Myocyte (in vitro differentiated cells): ENCODE data around the gene EXOC3L4. TPM values are rescaled to one million over a fixed set of nuclear protein-coding genes. Genes with fewer than 3 reads are reported as not detected.
A peak's percentile ranks its signal among the peaks of the same experiment; 100 is the strongest.
"Not testable (repeated sequence)": the region's sequence is repeated elsewhere in the genome, so short reads cannot be mapped to it uniquely, and the experiment has no call there.

Source experiments
- DNase-seq: peaks from one replicate; pipeline ENCODE4 v3.0.0-alpha.2; 2012; ENCODE audit warnings: low read depth
- total RNA-seq: library from RNA; depleted of rRNA; stranded (reverse); fragments of >200 nt; gene quantifications from 2 replicates; pipeline ENCODE4 v1.2.3, GENCODE V29; 2014

EXOC3L4 gene
- total RNA-seq, 1 donor from 2014 or later, result 58.9 TPM

DNA sequence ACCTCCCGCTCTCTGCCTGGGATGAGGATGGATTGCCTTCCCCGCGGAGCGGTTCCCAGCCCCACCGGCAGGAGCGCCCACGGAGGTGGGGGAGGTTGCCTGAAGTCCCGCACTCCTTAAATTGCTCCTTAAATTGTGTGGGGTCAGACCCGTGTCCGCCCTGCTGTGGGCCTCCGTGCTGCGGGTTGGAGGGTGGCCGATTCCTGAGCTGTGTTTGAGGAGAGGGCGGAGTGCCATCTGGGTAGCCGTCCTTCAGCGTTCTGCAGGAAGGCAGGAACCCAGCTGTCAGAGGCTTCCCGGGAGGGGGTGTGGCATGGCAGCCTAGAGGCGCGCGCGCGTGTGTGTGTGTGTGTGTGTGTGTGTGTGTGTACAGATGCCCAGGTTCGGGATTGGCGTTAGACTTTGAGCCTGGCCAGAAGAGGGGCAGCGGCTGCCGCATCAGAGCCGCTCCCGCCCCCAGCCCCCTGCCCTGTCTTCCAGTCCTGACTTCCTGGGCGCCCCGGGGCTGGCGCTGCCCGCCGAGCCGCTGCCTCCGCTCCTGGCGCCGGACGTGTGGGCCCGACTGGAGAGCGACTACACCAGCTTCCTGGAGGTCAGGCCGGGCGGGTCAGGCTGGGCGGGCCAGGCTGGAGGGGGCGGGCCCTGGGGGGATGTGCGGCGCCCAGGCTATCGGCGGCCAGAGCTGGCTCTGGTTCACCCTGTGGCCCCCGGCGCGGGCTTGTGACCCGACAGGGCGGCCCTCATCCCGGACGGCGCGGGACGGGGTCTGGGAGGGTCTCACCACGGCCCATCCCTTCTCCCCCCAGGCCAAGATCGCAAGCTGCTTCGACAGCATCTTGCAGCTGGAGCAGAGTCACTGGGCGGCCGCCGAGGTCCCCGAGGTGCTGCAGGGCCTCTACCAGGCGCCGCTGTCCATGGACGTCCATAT is 9.2 kb downstream of the EXOC3L4 start:
- peak; percentile 93 for DNase-seq

DNA sequence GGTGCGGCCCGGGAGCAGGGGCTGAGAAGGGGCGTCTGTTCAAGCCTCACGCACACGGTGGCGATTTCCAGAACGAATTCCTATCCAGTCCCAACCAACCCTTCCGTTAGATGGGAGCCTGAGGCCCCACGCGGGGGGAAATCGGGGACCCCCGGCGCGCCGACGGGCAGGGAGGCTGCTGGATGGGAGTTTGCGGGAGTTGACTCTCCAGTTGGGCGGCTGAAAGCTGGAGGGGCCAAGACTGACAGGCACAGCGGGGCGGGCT is 9.8 kb downstream of the EXOC3L4 start:
- no peak for DNase-seq

DNA sequence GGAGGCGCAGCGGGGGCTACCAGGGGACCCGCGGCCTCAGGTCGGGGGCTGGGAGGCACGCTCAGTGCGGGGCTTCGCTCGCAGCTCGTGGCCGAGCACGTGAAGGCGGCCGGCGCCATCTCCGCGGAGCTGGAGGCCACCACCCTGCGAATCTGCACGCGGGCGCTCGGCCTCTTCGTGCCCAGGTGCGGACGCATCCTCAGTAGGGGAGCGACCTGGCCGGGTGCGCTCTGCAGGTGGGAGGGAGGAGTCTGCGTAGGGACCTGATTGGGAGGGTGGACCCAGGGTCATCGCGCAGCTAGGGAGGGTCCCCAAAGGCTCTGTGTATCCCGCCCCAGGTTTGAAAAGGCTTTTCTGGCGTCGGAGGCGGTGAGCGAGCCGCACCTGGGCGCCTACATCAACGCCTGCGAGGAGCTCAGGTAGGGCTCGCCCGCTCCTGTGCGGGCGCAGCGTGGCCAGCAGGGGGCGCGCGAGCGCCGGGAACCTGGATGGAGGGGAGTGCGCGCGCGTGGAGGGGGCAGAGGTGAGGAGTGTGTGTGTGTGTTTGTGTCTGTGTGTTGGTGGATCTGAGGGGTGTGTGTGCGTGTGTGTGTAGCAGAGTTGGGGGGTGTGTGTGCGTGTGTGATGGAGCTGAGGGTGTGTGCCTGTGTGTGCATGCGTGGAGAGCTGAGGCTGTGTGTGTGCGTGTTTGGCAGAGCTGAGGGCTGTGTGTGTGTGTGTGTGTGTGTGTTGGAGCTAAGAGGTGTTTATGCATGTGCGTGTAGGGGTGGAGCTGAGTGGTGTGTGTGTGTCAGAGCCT is 10.3 kb downstream of the EXOC3L4 start:
- peak; percentile 69 for DNase-seq

GRCh38 chr14:103105580-103106150 is 11.1 kb downstream of the EXOC3L4 start:
- peak; percentile 97 for DNase-seq

- DNase-seq, result no peak
Observed at GRCh38 chr14:103107455-103107854, 12.9 kb downstream of the EXOC3L4 start.

- DNase-seq, result no peak
Observed at GRCh38 chr14:103107941-103108748, 13.6 kb downstream of the EXOC3L4 start.

- DNase-seq, result peak; percentile 90
Observed at GRCh38 chr14:103108749-103109207, 14.3 kb downstream of the EXOC3L4 start.

GRCh38 chr14:103109535-103110441 is 15.3 kb downstream of the EXOC3L4 start:
- DNase-seq, result peak; percentile 99

DNA sequence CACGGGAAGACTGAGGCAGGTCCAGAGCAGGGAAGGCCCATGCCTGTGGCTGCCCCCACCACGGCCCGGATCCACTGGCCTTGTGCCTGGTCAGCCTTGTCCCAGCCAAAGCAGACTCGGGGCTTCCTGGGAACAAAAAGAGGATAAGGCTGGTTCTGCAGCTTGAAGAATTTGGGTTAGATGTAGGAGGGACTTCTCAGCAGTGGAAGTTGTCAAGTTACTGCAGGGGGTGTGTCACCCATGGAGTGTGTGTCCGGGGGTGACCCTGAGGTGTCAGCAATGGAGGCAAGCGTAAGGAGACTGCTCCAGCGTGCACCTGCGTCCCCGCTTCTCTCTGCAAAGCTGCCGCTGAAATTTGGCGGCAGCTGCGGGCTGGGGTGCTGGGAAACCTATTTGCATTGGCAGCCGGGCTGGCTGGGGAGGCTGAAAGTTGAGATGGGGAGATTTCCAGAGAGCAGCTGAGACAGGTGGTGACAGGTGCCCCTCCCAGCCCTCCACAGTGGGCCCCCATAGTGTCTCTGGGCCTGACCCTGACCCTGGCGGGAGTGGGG is 16.2 kb downstream of the EXOC3L4 start:
- DNase-seq, result peak; percentile 94

DNA sequence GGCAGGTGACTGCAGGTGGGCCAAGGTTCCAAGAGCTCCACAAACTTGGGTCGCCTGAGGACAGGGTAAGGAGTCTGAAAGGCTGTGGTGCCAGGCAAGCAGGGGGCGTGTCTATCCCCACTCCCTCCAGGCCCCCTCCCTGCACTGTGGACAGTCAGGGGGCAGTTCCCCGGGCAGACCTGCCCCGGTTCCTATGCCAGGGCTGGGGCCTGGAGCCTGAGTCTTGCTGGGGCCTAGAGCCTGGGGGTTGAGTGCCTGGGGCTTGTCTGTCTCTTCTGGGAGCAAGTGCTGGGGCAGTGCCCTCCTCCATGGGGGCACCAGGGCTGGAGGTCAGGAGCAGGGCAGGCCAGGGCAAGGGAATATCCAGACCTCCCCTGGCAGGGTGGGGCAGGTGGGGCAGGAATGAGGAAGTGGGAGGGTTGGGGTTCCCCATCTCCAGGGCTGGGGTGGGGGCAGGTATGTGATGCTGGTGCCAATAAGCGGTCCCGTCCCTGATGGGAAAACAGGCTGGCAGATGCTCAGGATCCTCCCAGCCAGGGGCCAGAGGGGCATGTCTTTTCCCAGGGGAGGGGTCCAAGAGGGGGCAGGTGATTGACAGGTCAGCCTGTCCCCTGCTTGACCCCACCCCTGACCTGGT is 16.8 kb downstream of the EXOC3L4 start:
- no peak for DNase-seq

- DNase-seq, result peak; percentile 52
Observed at GRCh38 chr14:103112400-103113243, 18.1 kb downstream of the EXOC3L4 start.

DNA sequence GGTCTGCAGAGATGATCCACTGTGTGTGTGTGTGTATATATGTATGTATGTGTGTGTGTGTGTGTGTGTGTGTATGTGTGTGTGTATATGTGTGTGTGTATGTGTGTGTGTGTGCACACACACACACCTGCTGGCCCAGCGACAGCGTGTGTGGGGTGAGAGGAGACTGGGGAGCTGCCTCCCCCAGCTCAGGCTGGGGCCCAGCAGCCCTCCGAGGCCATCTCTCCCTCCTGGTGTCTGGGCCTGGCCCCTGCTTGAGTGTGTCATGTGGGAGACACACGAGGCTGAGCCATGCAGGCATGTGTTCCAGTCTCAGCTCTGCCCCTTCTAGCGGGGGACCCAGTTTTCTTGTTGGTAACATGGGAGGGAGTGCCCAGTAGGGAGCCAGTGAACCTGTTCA is 18.8 kb downstream of the EXOC3L4 start:
- DNase-seq, result no peak

DNA sequence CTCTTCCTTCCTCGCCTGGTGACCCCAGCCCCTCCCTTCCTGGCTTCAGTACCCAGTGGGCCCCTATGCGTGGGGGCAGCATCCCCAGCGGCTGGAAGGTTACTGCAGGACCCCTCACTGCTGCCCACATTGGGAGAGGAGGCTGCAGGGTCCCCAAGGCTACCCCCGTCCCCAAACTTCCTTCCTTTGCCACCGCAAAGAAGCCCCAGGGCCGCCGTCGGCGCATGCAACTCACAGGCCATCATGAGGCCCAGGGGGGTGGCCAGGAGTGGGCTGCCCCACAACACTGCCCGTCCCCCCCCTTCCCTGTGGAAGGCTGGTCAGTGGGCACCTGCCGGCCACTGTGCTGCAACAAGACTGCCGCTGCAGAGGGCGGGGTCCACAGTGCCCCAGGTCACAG is 19.2 kb downstream of the EXOC3L4 start:
- DNase-seq, result no peak

- DNase-seq, result not testable (repeated sequence)
Observed at GRCh38 chr14:103115086-103115679, 20.7 kb downstream of the EXOC3L4 start.

DNA sequence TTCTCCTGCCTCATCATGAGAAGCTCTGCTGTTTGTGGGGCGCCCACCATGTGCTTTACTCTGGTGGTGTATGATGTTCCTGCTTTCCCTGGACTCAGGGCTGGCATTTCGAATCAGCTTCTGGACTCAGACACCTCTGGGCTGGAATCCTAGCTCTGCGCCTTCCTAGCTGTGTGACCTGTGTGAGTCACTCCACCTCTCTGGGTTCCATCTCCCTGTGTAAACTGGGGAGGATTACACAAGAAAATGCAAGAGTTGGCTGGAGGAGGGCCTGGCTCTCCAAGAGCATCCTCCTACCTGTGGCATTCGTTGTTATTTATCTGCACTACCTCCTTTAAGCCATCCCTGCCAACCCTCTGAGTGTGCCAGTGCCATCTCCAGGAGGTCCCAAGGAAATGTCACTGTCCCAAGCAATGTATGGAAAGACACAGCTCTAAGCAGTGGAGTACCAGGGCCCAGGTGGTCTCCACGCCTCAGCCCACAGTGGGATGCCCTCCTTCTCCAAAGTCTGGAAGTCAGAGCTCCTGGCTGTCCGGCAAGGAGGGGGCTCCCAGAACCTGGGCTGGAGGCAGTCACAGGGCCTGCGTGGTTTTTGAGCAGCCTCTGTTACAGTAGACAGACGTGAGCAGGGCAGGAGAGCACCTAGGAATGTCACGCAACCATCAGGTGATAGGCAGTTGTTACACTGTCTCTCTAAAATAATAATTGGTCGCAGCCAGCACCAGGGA is 21.5 kb downstream of the EXOC3L4 start:
- DNase-seq, result no peak

DNA sequence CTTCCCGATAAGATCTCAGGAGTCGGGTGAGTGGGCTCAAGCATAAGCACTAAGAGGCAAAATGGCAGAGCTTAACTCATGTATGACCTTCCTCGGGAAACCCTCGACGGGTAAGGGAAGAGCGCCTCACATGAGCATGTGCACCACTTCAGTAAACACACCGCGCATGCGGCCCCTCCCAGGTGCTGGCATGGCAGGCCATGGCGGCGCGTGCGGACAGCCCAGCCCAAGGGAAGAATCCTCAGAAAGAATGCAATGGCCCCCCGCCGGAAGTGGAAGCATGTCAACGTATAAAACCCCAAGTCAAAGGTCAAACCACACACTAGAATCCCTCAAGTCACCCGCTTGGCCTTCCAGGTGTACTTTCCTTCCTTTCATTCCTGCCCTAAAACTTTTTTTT is 22.1 kb downstream of the EXOC3L4 start:
- no peak for DNase-seq

DNA sequence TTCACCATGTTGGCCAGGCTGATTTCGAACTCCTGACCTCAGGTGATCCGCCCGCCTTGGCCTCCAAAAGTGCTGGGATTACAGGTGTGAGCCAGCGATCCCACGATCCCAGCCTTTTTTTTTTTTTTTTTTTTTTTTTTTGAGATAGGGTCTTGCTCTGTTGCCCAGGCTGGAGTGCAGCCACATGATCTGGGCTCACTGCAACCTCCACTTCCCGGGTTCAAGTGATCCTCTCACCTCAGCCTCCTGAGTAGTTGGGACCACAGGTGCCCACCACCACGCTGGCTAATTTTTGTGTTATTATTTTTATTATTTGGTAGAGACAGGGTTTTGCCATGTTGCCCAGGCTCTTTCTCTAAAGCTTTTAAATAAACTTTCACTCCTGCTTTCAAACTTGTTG is 23.0 kb downstream of the EXOC3L4 start:
- DNase-seq, result not testable (repeated sequence)
